Endometrial microvascular endothelial cells (primary cell): ENCODE measurements around the gene NDUFV2. TPM values are rescaled to one million over a fixed set of nuclear protein-coding genes. Genes with fewer than 3 reads are reported as not detected.

ENCODE experiments used
- in situ Hi-C: cut with HindIII; loops from 2 replicates; pipeline ENCODE4 v1.10.0; 2017; ENCODE audit warnings: low sequenced_read_pairs, low pct_unique_long_range_greater_than_20kb; ENCODE audit errors: inconsistent ontology term
- total RNA-seq: library from RNA; depleted of rRNA; stranded (reverse); fragments of >200 nt; gene quantifications from one replicate; pipeline ENCODE4 v1.2.3, GENCODE V29; 2015; ENCODE audit errors: inconsistent ontology term

The NDUFV2 gene
- total RNA-seq, 1 donor from 2014 or later, result 197 TPM

- in situ Hi-C loops, result no loop called here
Observed at GRCh38 chr18:9106800-9107584, 4.5 kb downstream of the NDUFV2 start.

- in situ Hi-C loops, result no loop called here
Observed at GRCh38 chr18:9108911-9109310, 6.4 kb downstream of the NDUFV2 start.

GRCh38 chr18:9109523-9109922 is 7.0 kb downstream of the NDUFV2 start:
- in situ Hi-C loops, result no loop called here

GRCh38 chr18:9113468-9114149 is 11.1 kb downstream of the NDUFV2 start:
- in situ Hi-C loops, result no loop called here

- in situ Hi-C loops, result no loop called here
Observed at GRCh38 chr18:9115984-9116383, 13.5 kb downstream of the NDUFV2 start.

- in situ Hi-C loops, result no loop called here
Observed at GRCh38 chr18:9117980-9118841, 15.7 kb downstream of the NDUFV2 start.

- in situ Hi-C loops, result no loop called here
Observed at GRCh38 chr18:9120796-9121195, 18.3 kb downstream of the NDUFV2 start.

- in situ Hi-C loops, result no loop called here
Observed at GRCh38 chr18:9123520-9123919, 21.0 kb downstream of the NDUFV2 start.

- in situ Hi-C loops, result no loop called here
Observed at GRCh38 chr18:9124824-9125223, 22.3 kb downstream of the NDUFV2 start.

GRCh38 chr18:9126337-9126736 is 23.8 kb downstream of the NDUFV2 start:
- in situ Hi-C loops, result no loop called here

- in situ Hi-C loops, result no loop called here
Observed at GRCh38 chr18:9130195-9130594, 27.7 kb downstream of the NDUFV2 start.

- in situ Hi-C loops, result no loop called here
Observed at GRCh38 chr18:9130806-9131205, 28.3 kb downstream of the NDUFV2 start.

GRCh38 chr18:9132628-9133027 is 30.1 kb downstream of the NDUFV2 start:
- in situ Hi-C loops, result no loop called here

- in situ Hi-C loops, result no loop called here
Observed at GRCh38 chr18:9133225-9133624, 30.7 kb downstream of the NDUFV2 start.

- in situ Hi-C loops, result no loop called here
Observed at GRCh38 chr18:9135081-9135911, 32.8 kb downstream of the NDUFV2 start.

- in situ Hi-C loops, result no loop called here
Observed at GRCh38 chr18:9135912-9136314, 33.4 kb downstream of the NDUFV2 start.

GRCh38 chr18:9136315-9137155 is 34.0 kb downstream of the NDUFV2 start, which contains the start of gene ANKRD12:
TSS of gene ANKRD12 (plus strand) at chr18:9136781. CDS start at chr18:9182433, 45,652 bp downstream.
- in situ Hi-C loops, result no loop called here
